CD4-positive, alpha-beta T cell (primary cell): ENCODE measurements around the gene GRK3. TPM values are rescaled to one million over a fixed set of nuclear protein-coding genes. Genes with fewer than 3 reads are reported as not detected.

Experiments used
- ATAC-seq: fragments of 200-7000 bp; cut with Tn5 transposase; one replicate; pipeline ENCODE4 v1.10.0; 2022; ENCODE audit warnings: mild to moderate bottlenecking; ENCODE audit not compliant: poor library complexity
- CTCF ChIA-PET: fragments of 350-600 bp; sonication (Branson Sonifier 250); formaldehyde crosslinking; loops from one replicate; lab custom pipeline; 2021; ENCODE audit warnings: antibody characterized with exemption, inconsistent platforms; lab: Charles Lee
- POLR2A ChIA-PET: fragments of 350-600 bp; sonication (Branson Sonifier 250); formaldehyde crosslinking; loops from one replicate; lab custom pipeline; 2021; ENCODE audit warnings: antibody characterized with exemption, inconsistent platforms; lab: Charles Lee
- DNase-seq, 14 experiments: peaks; one replicate each; pipeline ENCODE4 v3.0.0-alpha.2; 2013 to 2020; ENCODE audit warnings: mixed read lengths in 2 of 14
- H3K27ac ChIP-seq, 2 donors: one replicate each; pipeline versions ENCODE4 v1.5.1 to v1.7.0; 2013; ENCODE audit warnings: low read length in 2 of 2, low read depth in 1 of 2, mild to moderate bottlenecking in 1 of 2
- H3K27me3 ChIP-seq, 2 experiments: 1 replicate in 1 of 2; 2 replicates in 1 of 2; pipeline versions ENCODE4 v1.6.1 to v1.7.0; 2013; ENCODE audit warnings: low read length in 2 of 2, control low read depth in 1 of 2, mild to moderate bottlenecking in 1 of 2, moderate library complexity in 1 of 2; ENCODE audit not compliant: insufficient read depth in 2 of 2, control insufficient read depth in 1 of 2
- H3K36me3 ChIP-seq: one replicate; pipeline ENCODE4 v1.6.1; 2013; ENCODE audit warnings: low read length, control low read depth; ENCODE audit not compliant: insufficient read depth
- H3K4me1 ChIP-seq: one replicate; pipeline ENCODE4 v1.6.1; 2013; ENCODE audit warnings: low read length, control low read depth; ENCODE audit not compliant: insufficient read depth
- H3K4me3 ChIP-seq: one replicate; pipeline ENCODE4 v1.5.1; 2013; ENCODE audit warnings: mild to moderate bottlenecking, low read length, moderate library complexity
- H3K9me3 ChIP-seq, 2 experiments: 1 replicate in 1 of 2; 2 replicates in 1 of 2; pipeline versions ENCODE4 v1.6.1 to v1.7.0; 2013; ENCODE audit warnings: low read length in 2 of 2, mild to moderate bottlenecking in 2 of 2, control low read depth in 1 of 2, moderate library complexity in 1 of 2; ENCODE audit not compliant: control insufficient read depth in 1 of 2, insufficient read depth in 1 of 2
- H3K27ac Mint-ChIP-seq: one replicate; pipeline ENCODE4 v1.8.0; 2020; ENCODE audit warnings: mixed read lengths
- H3K27me3 Mint-ChIP-seq: one replicate; pipeline ENCODE4 v1.8.0; 2021; ENCODE audit warnings: mixed read lengths
- H3K36me3 Mint-ChIP-seq: one replicate; pipeline ENCODE4 v1.8.0; 2021; ENCODE audit warnings: low read depth, mixed read lengths
- H3K4me1 Mint-ChIP-seq: one replicate; pipeline ENCODE4 v1.8.0; 2021; ENCODE audit warnings: low read depth, mixed read lengths
- H3K4me3 Mint-ChIP-seq: one replicate; pipeline ENCODE4 v1.8.0; 2020; ENCODE audit warnings: mild to moderate bottlenecking, mixed read lengths
- H3K9me3 Mint-ChIP-seq: one replicate; pipeline ENCODE4 v1.8.0; 2020; ENCODE audit warnings: mixed read lengths
- intact Hi-C, 2 experiments: fragments of 100-400 bp; cut with DNase I in 1 of 2; cut with micrococcal nuclease in 1 of 2; formaldehyde crosslinking; loops; one replicate each; pipeline versions ENCODE4 v1.15.1 to v1.9.0; 2023 to 2025; cut with DNase I, micrococcal nuclease
- total RNA-seq, 174 experiments: library from RNA in 2 of 174; stranded (reverse) in 2 of 174; gene quantifications; one replicate each; pipeline ENCODE4 v1.2.3 and lab custom pipeline; 2021 to 2026
- TF ChIP-seq, protein P1 (sequence below): fragments of 200-600 bp; IDR thresholded peaks from one replicate; pipeline ENCODE4 v1.8.0; 2022; ENCODE audit warnings: antibody characterized with exemption, mild to moderate bottlenecking

The GRK3 gene
- total RNA-seq, 2 experiments from 2014 or later = 1.7 to 2.0 TPM

DNA sequence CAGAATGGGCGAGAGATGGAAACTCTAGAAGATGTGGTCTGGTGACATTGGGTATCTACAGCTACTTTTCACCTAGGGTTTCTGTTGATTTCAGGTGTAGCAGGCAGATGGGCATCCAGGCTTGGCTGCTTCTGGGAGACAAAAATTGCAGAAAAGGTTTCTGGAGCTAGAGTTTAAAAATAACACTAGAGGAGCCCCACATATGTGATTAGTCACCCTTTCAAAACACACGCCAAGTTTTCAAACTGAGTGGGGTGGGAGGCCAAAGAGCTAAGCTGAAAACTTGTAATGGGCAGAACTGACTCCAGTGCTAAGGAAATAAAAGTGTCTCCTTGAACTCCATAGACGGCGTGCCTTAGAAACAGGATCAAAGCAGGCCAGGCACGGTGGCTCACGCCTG lies 80.8 kb downstream of the GRK3 start:
- TF ChIP-seq, protein P1, sequence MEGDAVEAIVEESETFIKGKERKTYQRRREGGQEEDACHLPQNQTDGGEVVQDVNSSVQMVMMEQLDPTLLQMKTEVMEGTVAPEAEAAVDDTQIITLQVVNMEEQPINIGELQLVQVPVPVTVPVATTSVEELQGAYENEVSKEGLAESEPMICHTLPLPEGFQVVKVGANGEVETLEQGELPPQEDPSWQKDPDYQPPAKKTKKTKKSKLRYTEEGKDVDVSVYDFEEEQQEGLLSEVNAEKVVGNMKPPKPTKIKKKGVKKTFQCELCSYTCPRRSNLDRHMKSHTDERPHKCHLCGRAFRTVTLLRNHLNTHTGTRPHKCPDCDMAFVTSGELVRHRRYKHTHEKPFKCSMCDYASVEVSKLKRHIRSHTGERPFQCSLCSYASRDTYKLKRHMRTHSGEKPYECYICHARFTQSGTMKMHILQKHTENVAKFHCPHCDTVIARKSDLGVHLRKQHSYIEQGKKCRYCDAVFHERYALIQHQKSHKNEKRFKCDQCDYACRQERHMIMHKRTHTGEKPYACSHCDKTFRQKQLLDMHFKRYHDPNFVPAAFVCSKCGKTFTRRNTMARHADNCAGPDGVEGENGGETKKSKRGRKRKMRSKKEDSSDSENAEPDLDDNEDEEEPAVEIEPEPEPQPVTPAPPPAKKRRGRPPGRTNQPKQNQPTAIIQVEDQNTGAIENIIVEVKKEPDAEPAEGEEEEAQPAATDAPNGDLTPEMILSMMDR = no peak
- H3K4me3 ChIP-seq = no peak overlapping the region
- Mint-ChIP-seq H3K27me3 (no peaks in the 10 kb centered on the region), H3K27ac (no peak overlapping the region), H3K36me3 (no peaks in the 10 kb centered on the region), H3K9me3 (no peaks in the 10 kb centered on the region), H3K4me3 (no peak overlapping the region), H3K4me1 (no peaks in the 10 kb centered on the region)
- H3K27me3 ChIP-seq = no peaks in the 10 kb centered on the region
- ATAC-seq (no peak), DNase-seq (no peak)
- H3K4me1 ChIP-seq = no peaks in the 10 kb centered on the region
- POLR2A ChIA-PET = no interaction called here
- no peaks in the 10 kb centered on the region for H3K36me3 ChIP-seq
- H3K9me3 ChIP-seq = no peaks in the 10 kb centered on the region
- intact Hi-C loops = no loop called here
- CTCF ChIA-PET = no interaction called here
- no peak overlapping the region for H3K27ac ChIP-seq

DNA sequence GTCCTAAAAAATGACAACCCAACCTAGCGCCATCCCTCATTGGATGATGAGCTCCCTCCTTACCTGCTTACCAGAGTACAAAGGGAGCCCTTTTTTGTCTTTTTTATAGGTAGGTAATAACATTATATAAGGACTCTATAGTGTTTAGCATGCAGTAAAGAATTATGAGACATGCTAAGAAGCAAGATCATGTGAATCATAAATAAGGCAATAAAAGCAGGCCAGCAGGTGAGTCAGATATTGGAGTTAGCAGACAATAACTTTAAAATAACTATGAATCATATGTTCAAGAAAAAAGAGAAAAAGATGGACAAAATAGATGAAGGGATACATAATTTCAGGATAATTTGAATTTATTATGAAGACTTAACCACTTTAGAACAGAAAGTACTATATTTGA lies 81.5 kb downstream of the GRK3 start:
- no peak overlapping the region for H3K4me3 Mint-ChIP-seq
- ATAC-seq (no peak), DNase-seq (no peak)
- no peaks in the 10 kb centered on the region for H3K36me3 Mint-ChIP-seq
- no peaks in the 10 kb centered on the region for H3K4me1 Mint-ChIP-seq
- TF ChIP-seq, protein P1 = no peak
- Histone ChIP-seq H3K36me3 (no peaks in the 10 kb centered on the region), H3K4me1 (no peaks in the 10 kb centered on the region), H3K9me3 (no peaks in the 10 kb centered on the region), H3K4me3 (no peak overlapping the region), H3K27me3 (no peaks in the 10 kb centered on the region), H3K27ac (no peak overlapping the region)
- intact Hi-C loops = no loop called here
- no peak overlapping the region for H3K27ac Mint-ChIP-seq
- no peaks in the 10 kb centered on the region for H3K27me3 Mint-ChIP-seq
- ChIA-PET CTCF (no interaction called here), POLR2A (no interaction called here)
- no peaks in the 10 kb centered on the region for H3K9me3 Mint-ChIP-seq

DNA sequence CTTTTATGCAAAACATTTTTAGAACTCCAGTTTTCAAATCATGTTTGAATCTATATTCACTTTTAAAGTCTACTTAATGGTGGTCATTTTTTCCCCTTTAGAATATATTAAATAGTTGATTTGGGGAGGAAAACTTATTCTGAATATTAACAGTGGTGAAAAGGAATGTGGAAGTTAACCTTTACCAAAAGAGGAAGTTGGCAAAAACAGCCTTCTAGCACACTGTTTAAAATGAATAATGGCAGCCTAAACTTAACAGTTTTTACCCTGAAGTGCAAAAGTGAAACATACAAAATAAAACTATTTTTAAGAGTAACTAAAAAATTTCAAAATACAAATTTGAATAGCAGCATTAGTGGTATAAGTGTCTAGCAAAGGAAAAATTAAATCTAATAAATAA lies 86.4 kb downstream of the GRK3 start:
- Mint-ChIP-seq H3K27ac (no peak overlapping the region), H3K27me3 (no peaks in the 10 kb centered on the region), H3K36me3 (no peaks in the 10 kb centered on the region), H3K4me1 (no peaks in the 10 kb centered on the region), H3K4me3 (no peak overlapping the region), H3K9me3 (no peaks in the 10 kb centered on the region)
- DNase-seq = no peak
- TF ChIP-seq, protein P1 = no peak
- Histone ChIP-seq H3K9me3 (no peaks in the 10 kb centered on the region), H3K4me1 (no peaks in the 10 kb centered on the region), H3K4me3 (no peak overlapping the region), H3K27me3 (no peaks in the 10 kb centered on the region), H3K36me3 (no peaks in the 10 kb centered on the region), H3K27ac (no peak overlapping the region)
- CTCF ChIA-PET = no interaction called here
- POLR2A ChIA-PET = no interaction called here
- intact Hi-C loops = no loop called here
- no peak for ATAC-seq
